Heart left ventricle (tissue), 16 donors: Measurements from ENCODE around the gene LPIN2. TPM values are rescaled to one million over a fixed set of nuclear protein-coding genes. Genes with fewer than 3 reads are reported as not detected.
A peak's percentile ranks its signal among the peaks of the same experiment; 100 is the strongest.

Source experiments
- ATAC-seq, 4 donors: fragments of 200-7000 bp; cut with Tn5 transposase; one replicate each; pipeline ENCODE4 v1.9.1; 2020 to 2022; ENCODE audit warnings: moderate library complexity in 4 of 4, mild to moderate bottlenecking in 3 of 4, moderate number of reproducible peaks in 1 of 4
- DNase-seq, 5 donors: peaks; one replicate each; pipeline ENCODE4 v3.0.0-alpha.2; 2020
- H3K27ac ChIP-seq, 12 donors: fragments of 200-600 bp; sonication (generic) in 4 of 12; one replicate each; pipeline versions ENCODE4 v1.5.0 to v1.8.0; 2016 to 2022; ENCODE audit warnings: mild to moderate bottlenecking in 2 of 12
- H3K27me3 ChIP-seq, 9 donors: fragments of 200-600 bp; sonication (generic) in 2 of 9; one replicate each; pipeline versions ENCODE4 v1.5.1 to v1.8.0; 2016 to 2022; ENCODE audit warnings: mild to moderate bottlenecking in 3 of 9
- H3K36me3 ChIP-seq, 9 donors: fragments of 200-600 bp; sonication (generic) in 2 of 9; one replicate each; pipeline versions ENCODE4 v1.5.0 to v1.8.0; 2018 to 2022; ENCODE audit warnings: mild to moderate bottlenecking in 2 of 9
- H3K4me1 ChIP-seq, 12 donors: fragments of 200-600 bp; sonication (generic) in 4 of 12; one replicate each; pipeline versions ENCODE4 v1.5.0 to v1.8.0; 2016 to 2022; ENCODE audit warnings: mild to moderate bottlenecking in 3 of 12
- H3K4me3 ChIP-seq, 12 donors: fragments of 200-600 bp; sonication (generic) in 4 of 12; one replicate each; pipeline versions ENCODE4 v1.5.0 to v1.8.0; 2017 to 2022; ENCODE audit warnings: mild to moderate bottlenecking in 9 of 12, moderate library complexity in 4 of 12
- H3K9me3 ChIP-seq, 12 donors: fragments of 200-600 bp; sonication (generic) in 4 of 12; one replicate each; pipeline versions ENCODE4 v1.5.0 to v1.8.0; 2016 to 2022; ENCODE audit warnings: mild to moderate bottlenecking in 1 of 12
- CTCF ChIP-seq, 12 donors: fragments of 200-600 bp; sonication (generic) in 4 of 12; IDR thresholded peaks; one replicate each; pipeline versions ENCODE4 v1.5.0 to v1.8.0; 2018 to 2022; ENCODE audit warnings: antibody characterized with exemption in 12 of 12, mild to moderate bottlenecking in 5 of 12
- POLR2A ChIP-seq, 2 donors: fragments of 450-650 bp; IDR thresholded peaks; one replicate each; pipeline ENCODE4 v1.6.1; 2017; ENCODE audit warnings: antibody characterized with exemption in 2 of 2, mild to moderate bottlenecking in 2 of 2, moderate library complexity in 2 of 2
- WGBS, 4 donors: extraction: QIAGEN DNeasy Blood & Tissue Kit in 2 of 4; methylation state at CpG; one replicate each; pipeline versions ENCODE4 v1.1.5 to v1.1.7; 2013 to 2018; 5-methylcytosine and 5-hydroxymethylcytosine counted together
- intact Hi-C, 10 donors: fragments of 100-400 bp; cut with DNase I; formaldehyde crosslinking; loops; one replicate each; pipeline versions ENCODE4 v1.11.1 to v1.14.2; 2022
- polyA plus RNA-seq, 2 donors: library from polyadenylated mRNA; stranded (reverse); fragments of 200-250 nt; gene quantifications; one replicate each; pipeline ENCODE4 v1.2.3, GENCODE V29; 2013
- total RNA-seq, 9 donors: library from RNA; depleted of rRNA in 2 of 9; stranded (reverse); fragments of >200 nt in 2 of 9; fragmentation: NEBNext Ultra II Directional in 3 of 9; extraction: Animal tissue kit (Norgen Biotek cat#: 25700) in 3 of 9; gene quantifications; one replicate each; pipeline versions ENCODE4 v1.1.0 to v1.2.4, GENCODE V29; 2016 to 2023
- donor health status: ischemic (EF 13 %, LVEDD 7.1; RV severe dilation, severe dysfunction).
- donor health status: healthy with polysubstance abuse.
- donor health status: DM: no; HTN: yes; CAD: no.
- donor health status: DM: no; HTN: no; CAD: no.
- donor health status: ischemic (EF 25% LVEDD 6.9; RV normal size, moderate dysfunction).
- donor health status: ischemic (EF 25% LVEDD 5.7; RV mildly dilated, moderate dysfunction).
- donor health status: healthy.
- donor health status: DM: yes; HTN: yes; CAD: no.
- donor health status: ischemic (EF 35%, LVEDD 5.7; RV mildly dilated, moderate dysfunction).
- donor health status: nonischemic (EF 11% LVEDD 7.7; RV severe dilation, severe dysfunction).
- donor health status: DM: yes; HTN: yes; CAD: no.
- donor health status: PGD.
- donor health status: ischemic (EF 29% LVEDD 5.4; RV normal size, mild dysfunction).
- donor health status: nonischemic (EF 23%, LVEDD 6.1; RV moderate dilation, normal function).

LPIN2 gene
- total and polyA plus RNA-seq, 11 donors, result 1.9 to 21.6 (median 10.9) TPM

GRCh38 chr18:3048820-3049349, 35.9 kb upstream of the LPIN2 start:
- H3K4me3 ChIP-seq, result no peak overlapping the region
- no peaks in the 10 kb centered on the region for H3K9me3 ChIP-seq
- ATAC-seq (no peak), DNase-seq (no peak)
- no peaks in the 10 kb centered on the region for H3K27me3 ChIP-seq
- intact Hi-C loops, result no loop called here
- 96 to 100% (median 98%) methylated on average over 3 of the region's 3 CpGs for WGBS, 4 donors
- H3K27ac ChIP-seq, result no peak overlapping the region
- TF ChIP-seq POLR2A (IDR thresholded peaks at IDR 0.05) (no peak), CTCF (IDR thresholded peaks at IDR 0.05) (no peak)
- peaks cover 0 to 28% (median 0%) of the 10 kb centered on the region in 12 donors for H3K4me1 ChIP-seq
- H3K36me3 ChIP-seq, result no peaks in the 10 kb centered on the region

GRCh38 chr18:3048121-3048520, 35.2 kb upstream of the LPIN2 start:
- Histone ChIP-seq H3K4me3 (no peak overlapping the region), H3K36me3 (no peaks in the 10 kb centered on the region), H3K27me3 (no peaks in the 10 kb centered on the region), H3K4me1 (peaks cover 0 to 28% (median 0%) of the 10 kb centered on the region in 12 donors), H3K9me3 (no peaks in the 10 kb centered on the region), H3K27ac (no peak overlapping the region)
- WGBS, 4 donors, result 45 to 49% (median 47%) methylated on average over 6 of the region's 6 CpGs
- intact Hi-C loops, result no loop called here
- TF ChIP-seq POLR2A (IDR thresholded peaks at IDR 0.05) (no peak), CTCF (IDR thresholded peaks at IDR 0.05) (no peak)
- ATAC-seq (no peak), DNase-seq (no peak)

- whole genome bisulfite sequencing, 4 donors, result 84 to 89% (median 88%) methylated on average over 4 of the region's 4 CpGs
- H3K27me3 ChIP-seq, result no peaks in the 10 kb centered on the region
- peaks cover 0 to 15% (median 0%) of the 10 kb centered on the region in 12 donors for H3K4me1 ChIP-seq
- ATAC-seq, result no peak
- TF ChIP-seq POLR2A (IDR thresholded peaks at IDR 0.05), result no peak
- no peak for TF ChIP-seq CTCF (IDR thresholded peaks at IDR 0.05)
- no peak overlapping the region for H3K4me3 ChIP-seq
- H3K9me3 ChIP-seq, result no peaks in the 10 kb centered on the region
- H3K27ac ChIP-seq, result no peak overlapping the region
- H3K36me3 ChIP-seq, result no peaks in the 10 kb centered on the region
- intact Hi-C loops, result no loop called here
- DNase-seq, result no peak
These were observed 33.4 kb upstream of the LPIN2 start for GRCh38 chr18:3046216-3046808.

- peak in 4 of 5 donors; percentile 31 to 68 (median 40) for DNase-seq
These were observed 32.2 kb upstream of the LPIN2 start for GRCh38 chr18:3044931-3045698.

More at GRCh38 chr18:3044931-3045698, 32.2 kb upstream of the LPIN2 start:
- Histone ChIP-seq H3K9me3 (no peaks in the 10 kb centered on the region), H3K4me3 (no peak overlapping the region), H3K4me1 (peaks cover 0 to 13% (median 0%) of the 10 kb centered on the region in 12 donors), H3K27me3 (no peaks in the 10 kb centered on the region), H3K36me3 (no peaks in the 10 kb centered on the region), H3K27ac (no peak overlapping the region)
- TF ChIP-seq CTCF (IDR thresholded peaks at IDR 0.05) (no peak), POLR2A (IDR thresholded peaks at IDR 0.05) (no peak)
- 59 to 67% (median 61%) methylated on average over 12 of the region's 12 CpGs for WGBS, 4 donors
- no peak for ATAC-seq
- intact Hi-C loops, result no loop called here
